HG03095 (cell line): ENCODE data around the gene PAX3.
"Not testable (repeated sequence)": the region's sequence is repeated elsewhere in the genome, so short reads cannot be mapped to it uniquely, and the experiment has no call there.

ENCODE experiments used
- ATAC-seq: cut with Tn5 transposase; IDR thresholded peaks from one replicate; pipeline ENCODE4 v1.9.1; 2021; ENCODE audit warnings: moderate library complexity; ENCODE audit not compliant: unreplicated experiment

Gene PAX3

DNA sequence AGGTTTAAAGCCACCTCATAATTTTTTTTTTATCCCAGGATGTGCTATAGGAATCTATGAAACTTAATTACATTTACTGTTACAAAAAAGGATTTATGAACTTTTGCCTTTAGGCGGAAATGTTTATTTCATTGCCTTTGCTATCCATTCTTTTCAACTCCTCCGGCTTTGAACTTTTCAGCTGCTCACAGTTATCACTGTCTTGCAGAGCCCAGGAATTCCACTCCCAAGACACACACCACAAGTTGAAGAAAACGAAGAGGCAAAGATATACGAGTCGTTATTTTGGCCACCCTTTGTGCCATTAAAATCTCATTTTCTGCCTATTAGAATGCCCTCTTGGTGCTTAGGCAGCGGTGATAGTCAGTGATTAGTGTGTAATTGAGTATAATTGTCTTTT lies 80.0 kb downstream of the PAX3 start:
- ATAC-seq: no peak

DNA sequence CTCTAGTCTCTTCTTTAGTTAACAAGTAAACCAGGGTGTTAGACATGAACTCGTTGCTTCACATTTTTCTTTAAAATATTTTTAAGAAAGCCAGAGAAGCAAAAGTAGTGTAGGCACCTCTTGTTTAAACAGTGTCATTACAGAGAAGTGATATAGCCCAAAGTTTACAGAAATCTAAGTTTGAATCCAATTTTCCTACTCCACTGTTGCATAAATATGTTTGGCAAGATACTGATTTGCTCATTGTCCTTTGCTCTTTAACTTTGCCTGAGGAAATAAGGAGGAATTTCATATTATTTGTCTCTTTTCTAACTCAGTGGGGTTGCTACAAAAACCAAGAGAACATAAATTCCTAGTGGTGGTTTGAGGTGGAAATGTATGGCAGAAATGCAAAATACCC lies 81.1 kb downstream of the PAX3 start:
- ATAC-seq: no peak

DNA sequence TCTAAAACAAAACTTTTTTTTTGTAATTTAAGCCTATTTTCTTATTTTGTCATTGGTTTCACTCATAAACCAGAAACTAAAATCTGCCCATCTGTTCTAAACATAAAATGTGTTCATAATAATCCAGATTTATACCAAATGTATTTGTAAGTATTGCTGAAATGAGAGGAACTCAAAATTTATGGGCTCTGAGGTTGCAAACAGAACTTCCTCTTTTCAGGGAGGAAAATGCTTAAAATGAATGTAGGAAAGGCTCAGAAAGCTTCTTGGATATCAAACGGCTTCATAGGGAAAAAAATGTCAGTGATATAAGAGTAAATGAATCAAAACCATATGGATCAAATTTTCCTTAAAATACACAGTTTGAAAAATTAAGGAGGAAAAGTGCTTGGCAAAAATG lies 83.9 kb downstream of the PAX3 start:
- no peak for ATAC-seq

DNA sequence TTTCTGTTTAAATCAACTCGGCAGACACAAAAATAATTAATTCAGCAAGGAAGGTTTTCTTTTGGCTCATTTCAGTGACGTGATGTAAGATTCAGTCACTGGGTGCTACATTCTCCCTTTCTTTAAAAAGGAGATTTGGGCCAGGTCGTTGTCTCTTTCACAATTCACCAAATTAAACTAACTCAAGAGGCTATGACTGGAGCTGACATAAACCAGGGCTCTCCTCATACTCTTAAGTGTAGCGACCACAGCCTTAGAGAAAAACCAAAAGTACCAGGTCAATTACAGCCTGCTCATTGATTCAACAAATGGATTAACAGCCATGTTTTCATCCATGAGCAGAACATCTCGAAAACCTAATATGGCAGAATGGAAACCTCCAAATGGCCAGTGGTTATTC lies 85.7 kb downstream of the PAX3 start:
- ATAC-seq: no peak

DNA sequence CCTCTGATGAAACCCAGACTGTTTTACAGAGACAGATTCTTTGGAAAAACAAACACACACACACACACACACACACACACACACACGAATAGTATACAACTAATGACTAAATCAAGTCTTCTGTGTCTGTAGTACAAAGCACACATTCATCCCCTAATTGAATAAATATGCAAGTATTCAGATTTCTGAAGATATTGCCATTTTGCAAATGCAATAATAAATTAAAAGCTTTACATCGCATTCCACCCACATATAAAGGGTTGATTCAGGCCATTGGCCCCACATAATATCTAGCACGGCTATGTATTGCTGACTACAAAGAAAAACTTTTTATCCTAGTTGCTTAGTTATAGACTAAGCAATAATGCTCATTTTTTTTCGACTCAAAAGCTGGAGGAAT lies 86.2 kb downstream of the PAX3 start:
- ATAC-seq: no peak

DNA sequence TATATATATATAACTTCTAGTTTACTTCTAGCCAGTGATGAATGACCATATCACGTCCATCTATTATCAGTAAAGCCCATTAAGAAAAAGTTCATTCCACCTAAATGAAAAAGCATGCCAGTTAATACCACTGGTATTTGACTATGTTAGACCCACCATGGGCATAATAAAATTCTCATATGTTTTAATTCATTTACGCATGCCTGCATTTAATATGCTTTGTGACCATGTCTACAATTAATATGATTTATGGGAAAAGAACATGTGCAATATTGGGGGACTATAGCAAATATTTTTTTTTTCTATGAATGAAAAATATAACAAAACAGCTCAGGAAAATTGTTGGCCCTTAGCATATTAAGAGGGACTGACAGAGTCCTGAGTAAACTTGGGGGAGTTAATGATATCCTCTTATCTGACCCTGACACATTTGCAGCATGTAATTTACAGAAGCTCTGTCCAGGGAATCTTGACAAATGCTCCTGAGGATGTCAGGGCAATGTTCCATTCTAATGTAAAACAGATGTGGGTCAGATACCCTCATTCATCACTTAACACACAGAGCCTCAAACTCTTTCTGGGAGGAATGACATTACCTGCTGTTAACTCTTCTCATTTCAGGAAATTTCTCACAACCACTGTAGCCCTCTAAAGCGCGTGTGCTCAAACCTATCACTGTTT lies 90.6 kb downstream of the PAX3 start:
- no peak for ATAC-seq

DNA sequence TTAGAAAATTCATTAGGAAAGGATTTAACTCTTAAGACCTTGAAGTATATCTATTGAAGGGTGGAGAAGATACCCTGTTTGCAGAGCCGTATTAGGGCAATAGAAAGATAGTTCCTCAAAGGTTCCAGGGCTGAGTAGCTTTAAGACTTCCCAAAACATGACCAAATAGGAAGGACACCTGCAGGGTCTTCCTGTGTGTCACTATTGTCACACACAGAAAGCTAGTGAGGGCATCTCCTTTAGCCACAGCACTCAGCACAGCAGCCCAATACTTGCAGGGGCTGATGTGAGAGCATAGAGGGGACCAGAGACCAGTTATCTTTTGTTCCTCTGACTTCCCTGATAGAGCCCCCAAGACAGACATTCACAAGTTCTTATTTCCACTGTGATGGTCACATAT lies 93.7 kb downstream of the PAX3 start:
- no peak for ATAC-seq

DNA sequence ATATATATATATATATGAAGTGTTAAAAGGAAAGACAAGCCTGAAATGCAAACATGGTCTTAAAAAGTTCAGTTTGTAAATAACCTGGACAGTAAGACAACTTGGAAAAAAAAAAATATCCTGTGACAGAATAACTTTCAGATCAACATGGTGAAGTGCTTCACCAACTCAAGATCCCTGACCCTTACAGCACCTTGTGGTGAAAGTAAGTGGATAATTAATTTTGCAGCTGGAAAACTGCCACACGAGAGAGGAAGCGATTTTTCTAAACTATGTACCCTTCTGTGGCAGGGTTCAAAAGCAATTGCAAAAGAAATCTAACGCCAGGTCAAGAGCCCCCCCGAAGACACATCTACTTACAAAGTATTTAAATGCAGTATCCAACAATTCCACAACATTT lies 95.8 kb downstream of the PAX3 start:
- no peak for ATAC-seq

DNA sequence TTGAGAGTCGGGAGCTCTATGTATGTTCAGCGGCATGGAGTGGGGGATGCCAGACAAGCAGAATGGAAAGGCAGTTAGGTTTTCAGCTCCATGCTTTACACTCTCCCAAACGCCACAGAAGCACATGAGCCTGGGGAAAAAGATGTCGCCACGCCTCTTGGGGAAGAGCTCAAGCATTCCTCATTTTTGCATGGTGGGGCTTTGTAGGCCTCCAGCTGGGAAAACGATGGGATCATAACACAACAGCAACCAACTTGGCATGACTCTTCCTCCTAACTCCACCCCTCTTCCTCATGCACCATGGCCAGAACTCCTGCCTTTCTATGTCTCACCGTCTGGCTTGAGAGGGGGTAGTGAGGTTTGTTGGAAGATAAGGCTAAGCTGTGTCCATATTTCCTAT lies 102.6 kb downstream of the PAX3 start:
- ATAC-seq: no peak

DNA sequence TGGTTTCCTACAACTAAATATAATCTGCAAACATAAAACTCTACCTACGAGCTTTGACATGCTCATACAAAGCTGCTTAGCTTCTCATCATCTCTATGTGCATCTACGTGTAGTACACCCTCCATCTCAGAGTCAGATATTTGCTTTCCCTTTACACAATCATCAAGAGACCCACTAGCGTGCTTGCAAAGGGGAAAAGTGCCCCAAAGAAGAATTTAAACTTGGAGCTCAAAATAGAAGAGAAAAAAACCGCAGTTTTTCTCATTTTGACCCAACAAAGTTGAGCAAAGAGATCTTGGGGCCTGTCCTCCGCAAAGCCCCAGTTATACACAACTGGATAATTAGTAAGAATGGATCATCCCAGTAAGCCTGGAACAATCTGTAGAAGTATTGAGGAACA lies 104.1 kb downstream of the PAX3 start:
- ATAC-seq: peak; percentile 66

DNA sequence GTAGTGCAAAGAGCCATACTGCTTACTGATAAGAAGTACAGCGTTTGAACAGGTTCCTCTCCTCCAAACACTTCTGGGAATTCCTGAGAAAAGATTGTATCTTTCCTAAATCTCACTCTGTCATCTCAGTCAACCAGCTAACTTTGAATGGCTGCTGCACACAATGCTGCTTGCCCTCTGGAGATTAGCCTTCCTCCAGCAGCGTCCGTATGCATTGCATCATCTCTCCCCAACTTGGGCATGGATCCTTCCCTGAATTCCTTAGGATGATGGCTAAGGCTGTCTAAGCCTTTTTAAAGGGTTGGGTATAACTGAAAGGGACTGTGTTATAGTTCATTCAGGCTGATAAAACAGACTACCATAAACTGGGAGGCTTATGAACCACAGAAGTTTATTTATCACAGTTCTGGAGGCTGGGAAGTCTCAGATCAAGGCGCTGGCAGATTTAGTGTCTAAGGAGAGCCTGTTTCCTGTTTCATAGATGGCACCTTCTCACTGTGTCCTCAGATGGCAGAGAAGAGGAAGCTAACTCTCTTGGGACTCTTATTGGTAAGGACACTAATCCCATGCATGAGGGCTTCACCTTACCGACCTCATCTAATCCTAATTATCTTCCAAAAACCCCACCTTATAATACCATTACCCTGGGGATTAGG lies 105.3 kb downstream of the PAX3 start:
- ATAC-seq: no peak

DNA sequence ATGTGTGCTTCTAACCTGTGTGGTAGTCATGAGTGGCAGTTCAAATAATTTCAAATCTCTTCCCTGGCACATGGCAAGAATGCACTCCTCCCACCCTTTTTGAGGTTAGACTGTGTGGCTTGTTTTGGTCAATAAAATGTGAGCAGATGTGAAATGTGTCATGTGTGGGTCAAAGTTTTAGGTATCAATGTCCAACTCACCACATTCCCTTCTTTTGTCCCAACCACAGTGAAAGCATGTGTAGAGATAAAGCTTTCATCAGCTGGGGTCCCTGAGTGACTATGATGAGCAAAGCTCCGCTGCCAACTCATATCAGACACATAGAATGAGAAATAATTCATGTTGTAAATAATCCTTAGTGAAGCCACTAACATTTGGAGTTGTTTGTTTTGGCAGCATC lies 118.2 kb downstream of the PAX3 start:
- no peak for ATAC-seq

DNA sequence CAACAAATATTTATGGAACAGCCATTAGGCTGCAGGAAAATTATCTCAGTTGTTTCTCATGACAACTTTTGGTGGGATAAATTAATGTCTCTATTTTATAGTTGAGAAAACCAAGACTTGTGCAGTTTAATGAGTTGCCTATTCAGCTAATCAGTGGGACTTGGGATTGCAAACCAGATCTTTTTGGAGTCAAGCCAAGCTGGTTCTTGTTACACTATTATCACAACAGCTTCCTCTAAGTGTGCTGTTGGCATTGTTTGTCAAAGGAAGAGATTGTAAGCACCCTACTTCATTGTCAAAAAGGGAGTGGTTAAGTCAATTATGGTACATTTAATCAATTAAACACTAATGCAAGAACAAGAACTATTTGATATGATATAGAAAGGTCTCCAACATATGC lies 119.2 kb downstream of the PAX3 start:
- ATAC-seq: no peak

DNA sequence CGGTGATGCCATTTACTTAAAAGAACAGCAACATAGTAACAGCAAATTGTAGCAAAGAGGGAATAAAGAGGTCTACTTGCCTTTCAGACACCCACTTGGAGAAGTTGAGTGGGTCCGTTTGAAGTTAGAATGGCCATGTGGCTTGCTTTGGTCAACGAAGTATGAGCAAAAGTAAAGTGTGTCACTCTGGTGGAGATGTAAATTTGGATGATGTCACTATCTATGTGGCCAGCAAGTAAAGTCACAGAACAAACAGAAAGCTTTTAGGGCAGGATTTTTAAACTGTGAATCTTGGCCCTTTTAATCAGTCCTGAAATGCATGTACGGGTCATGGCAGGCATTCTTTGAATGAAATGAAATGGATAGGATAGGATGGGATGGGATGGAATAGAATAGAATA lies 120.3 kb downstream of the PAX3 start:
- ATAC-seq: no peak

DNA sequence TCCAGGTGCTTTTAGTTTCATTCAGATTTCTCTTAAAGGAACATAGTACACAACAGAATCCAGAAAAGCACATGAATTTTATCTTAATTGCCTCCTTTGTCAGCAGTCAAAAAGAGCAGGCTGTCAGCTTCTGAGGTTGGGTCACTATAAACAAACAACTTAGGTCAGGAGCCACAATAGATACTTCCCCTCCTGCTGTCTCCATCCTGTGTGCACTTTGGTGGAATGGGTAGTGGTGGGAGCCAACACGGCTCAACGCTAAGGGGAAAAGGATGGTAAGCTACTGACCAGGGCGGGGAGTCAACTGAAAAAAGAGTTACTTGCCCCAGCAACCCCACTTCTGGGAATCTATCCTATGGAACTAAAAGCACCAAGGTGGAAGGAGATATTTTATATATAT lies 121.9 kb downstream of the PAX3 start:
- ATAC-seq: no peak

DNA sequence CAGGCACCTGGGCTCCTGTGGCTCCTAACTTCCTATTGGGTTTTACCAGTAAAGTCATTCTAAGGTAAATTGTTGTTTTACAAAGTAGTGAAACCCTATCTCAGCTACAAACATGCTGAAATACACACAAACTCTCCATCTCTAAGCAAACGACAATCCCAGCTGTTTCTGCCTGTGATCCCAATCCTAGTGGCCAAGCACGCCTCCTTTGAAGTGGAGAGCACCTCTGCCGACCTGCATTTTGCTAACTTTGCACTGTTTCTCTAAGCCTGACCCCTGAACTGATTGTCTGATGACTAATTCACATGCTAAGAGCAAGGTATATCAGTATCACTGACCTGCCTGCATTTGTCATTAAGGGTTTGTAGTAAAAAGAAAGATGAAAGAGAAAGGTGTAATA lies 124.3 kb downstream of the PAX3 start:
- no peak for ATAC-seq

DNA sequence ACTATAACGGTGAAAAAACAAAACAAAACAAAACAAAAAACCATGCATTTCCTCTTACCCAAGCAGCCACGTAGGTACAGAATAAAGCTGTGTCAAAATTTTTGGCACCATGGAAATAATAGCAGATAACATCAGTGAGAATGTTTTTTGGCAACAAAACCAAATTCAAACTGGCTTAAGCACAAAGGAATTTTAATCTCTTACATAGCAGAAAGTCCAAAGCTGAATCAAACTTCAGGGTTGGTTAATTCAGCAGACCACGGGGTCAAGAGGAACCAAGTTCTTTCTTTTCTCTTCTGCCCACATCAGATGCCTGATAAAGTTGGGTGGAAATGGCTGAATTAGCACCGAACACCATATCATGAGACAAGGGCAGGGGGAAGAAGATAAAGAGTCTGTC lies 129.5 kb downstream of the PAX3 start:
- no peak for ATAC-seq

DNA sequence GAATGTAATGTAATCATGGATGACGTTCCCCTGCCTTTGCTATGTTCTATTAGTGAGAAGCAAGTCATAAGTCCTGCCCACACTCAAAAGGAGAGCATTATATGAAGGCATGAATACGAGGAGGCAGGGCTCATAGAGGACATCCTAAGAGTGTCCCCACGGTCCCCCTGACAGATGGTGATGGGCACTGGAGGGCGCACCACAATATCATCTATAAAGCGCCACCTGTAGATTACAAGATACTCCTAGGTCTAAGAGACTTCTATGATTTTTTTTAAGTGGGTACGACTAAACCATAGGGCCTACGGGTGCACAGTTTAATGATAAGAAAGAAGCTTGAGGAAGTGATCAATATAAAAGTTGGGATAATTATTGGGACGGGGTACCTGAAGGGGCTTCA lies 131.0 kb downstream of the PAX3 start:
- ATAC-seq: no peak

DNA sequence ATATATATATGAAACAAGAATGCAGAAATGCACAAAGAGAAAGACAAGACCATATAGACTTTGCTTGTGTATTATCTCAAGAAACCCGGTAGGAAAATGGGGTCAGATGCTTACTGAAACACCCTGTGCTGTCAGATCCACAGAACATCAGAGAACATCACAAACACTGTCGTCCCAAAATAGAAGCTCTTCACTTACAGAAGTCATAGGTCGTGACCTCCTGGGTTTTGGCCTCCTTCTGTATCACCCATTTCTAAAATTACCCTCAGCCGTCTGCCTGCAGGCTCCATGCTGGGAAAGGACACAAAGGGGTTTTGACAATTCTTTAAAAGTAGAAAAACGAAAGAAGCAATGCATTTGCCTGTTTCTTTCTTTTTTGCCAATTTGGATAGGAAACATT lies 137.9 kb downstream of the PAX3 start:
- ATAC-seq: no peak

DNA sequence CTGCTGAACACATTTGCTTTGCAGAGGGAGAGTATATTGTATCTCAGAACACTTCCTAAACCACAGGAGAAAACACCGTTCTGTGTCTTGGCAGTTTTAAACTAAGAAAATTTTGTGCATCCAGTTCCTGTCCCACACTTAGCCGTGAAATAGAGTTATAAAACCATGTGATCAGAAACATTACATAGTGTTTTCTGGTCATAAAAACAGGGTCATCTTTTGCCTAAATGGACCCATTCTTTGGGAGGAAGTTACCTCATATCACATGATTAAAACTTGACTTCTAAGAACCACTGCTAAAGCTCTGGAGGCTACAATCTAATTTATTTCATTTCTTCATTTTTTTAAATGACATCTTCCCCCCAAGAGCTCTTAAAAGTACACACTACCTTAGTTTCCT lies 138.7 kb downstream of the PAX3 start:
- ATAC-seq: no peak

DNA sequence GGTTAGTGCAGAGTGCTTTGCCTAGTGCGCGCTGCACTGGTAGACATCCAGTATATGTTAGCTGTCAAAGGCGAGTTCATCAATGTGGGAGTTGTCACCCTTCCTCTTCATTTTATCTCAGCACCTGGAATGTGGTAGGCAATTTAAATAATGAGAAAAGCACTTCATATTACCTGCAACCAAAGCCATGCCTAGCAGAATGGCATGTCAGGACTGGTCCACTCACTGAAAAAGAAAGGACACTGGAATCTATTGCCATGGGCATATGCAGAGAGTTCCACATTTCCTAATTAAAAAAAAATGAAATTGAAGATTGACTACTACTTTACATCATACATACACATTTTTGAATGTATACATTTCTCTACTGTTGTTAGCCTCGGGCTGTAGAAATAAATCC lies 139.6 kb downstream of the PAX3 start:
- no peak for ATAC-seq

DNA sequence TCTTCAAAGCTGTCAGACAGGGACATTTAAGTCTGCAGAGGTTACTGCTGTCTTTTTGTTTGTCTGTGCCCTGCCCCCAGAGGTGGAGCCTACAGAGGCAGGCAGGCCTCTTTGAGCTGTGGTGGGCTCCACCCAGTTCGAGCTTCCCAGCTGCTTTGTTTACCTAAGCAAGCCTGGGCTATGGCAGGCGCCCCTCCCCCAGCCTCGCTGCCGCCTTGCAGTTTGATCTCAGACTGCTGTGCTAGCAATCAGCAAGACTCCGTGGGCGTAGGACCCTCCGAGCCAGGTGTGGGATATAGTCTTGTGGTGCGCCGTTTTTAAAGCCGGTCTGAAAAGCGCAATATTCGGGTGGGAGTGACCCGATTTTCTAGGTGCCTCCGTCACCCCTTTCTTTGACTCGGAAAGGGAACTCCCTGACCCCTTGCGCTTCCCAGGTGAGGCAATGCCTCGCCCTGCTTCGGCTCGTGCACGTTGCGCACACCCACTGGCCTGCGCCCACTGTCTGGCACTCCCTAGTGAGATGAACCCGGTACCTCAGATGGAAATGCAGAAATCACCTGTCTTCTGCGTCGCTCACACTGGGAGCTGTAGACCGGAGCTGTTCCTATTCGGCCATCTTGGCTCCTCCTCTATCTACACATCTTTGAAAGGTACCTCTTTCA lies 143.7 kb downstream of the PAX3 start:
- ATAC-seq: not testable (repeated sequence)
